ENCODE measurements around the gene ANKRD36B. TPM values are rescaled to one million over a fixed set of nuclear protein-coding genes. Genes with fewer than 3 reads are reported as not detected.
"Not testable (repeated sequence)": the region's sequence is repeated elsewhere in the genome, so short reads cannot be mapped to it uniquely, and the experiment has no call there.

Gene ANKRD36B
- total RNA-seq, 6 experiments from 2014 or later, result 2.0 to 6.9 (median 3.6) TPM

GRCh38 chr2:97617911-97618310 lies 28.2 kb upstream of the ANKRD36B start:
- no peak overlapping the region for H3K27ac ChIP-seq
- no peaks in the 10 kb centered on the region for H3K4me1 ChIP-seq
- ATAC-seq (no peak), DNase-seq (no peak)
- no peak for TF ChIP-seq CTCF (IDR thresholded peaks at IDR 0.05)
- TF ChIP-seq POLR2A (IDR thresholded peaks at IDR 0.05), result no peak
- intact Hi-C loops (cut with DNase I), result no loop called here
- no peaks in the 10 kb centered on the region for H3K27me3 ChIP-seq
- WGBS (ENCODE audit: insufficient coverage, low coverage, low lambda C conversion rate, missing lambda C conversion rate), result 80% methylated on average over 1 of the region's 6 CpGs
- no peak overlapping the region for H3K4me3 ChIP-seq
- no peaks in the 10 kb centered on the region for H3K36me3 ChIP-seq
- H3K9me3 ChIP-seq, result no peaks in the 10 kb centered on the region

DNA sequence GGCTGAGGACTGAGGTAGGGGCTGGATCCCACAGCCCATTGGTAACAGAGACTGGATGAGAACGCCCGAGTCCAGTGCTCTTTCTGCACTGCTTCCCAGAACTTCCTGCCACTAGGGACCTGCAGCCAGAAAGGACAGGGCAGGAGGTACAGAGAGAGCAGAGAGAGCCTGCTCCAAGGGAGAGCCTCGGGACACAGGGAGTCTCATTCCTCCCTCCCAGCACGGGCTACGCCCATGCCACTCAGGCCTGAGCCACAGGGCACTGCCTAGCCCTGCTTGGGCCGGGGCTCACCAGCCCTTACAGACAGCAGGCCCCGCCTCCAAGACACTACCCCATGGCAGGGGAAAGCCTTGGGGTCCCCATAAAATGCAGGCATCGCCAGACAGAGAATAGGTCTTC lies 26.1 kb upstream of the ANKRD36B start:
- ATAC-seq, result peak in 2 of 4 donors; percentile 16 to 37
- WGBS (ENCODE audit: insufficient coverage, low coverage, low lambda C conversion rate, missing lambda C conversion rate), result no CpG with 5 or more reads among the region's 8 CpGs
- H3K4me1 ChIP-seq; H3K4me3 ChIP-seq; H3K27me3 ChIP-seq; intact Hi-C loops (cut with DNase I); DNase-seq; H3K9me3 ChIP-seq; H3K27ac ChIP-seq; H3K36me3 ChIP-seq: not testable (repeated sequence)

GRCh38 chr2:97611895-97612294 lies 22.2 kb upstream of the ANKRD36B start:
- H3K4me1 ChIP-seq; DNase-seq; H3K4me3 ChIP-seq; intact Hi-C loops (cut with DNase I); H3K9me3 ChIP-seq; H3K27me3 ChIP-seq; ATAC-seq; H3K27ac ChIP-seq; H3K36me3 ChIP-seq: not testable (repeated sequence)
- WGBS (ENCODE audit: insufficient coverage, low coverage, low lambda C conversion rate, missing lambda C conversion rate), result no CpG with 5 or more reads among the region's 7 CpGs

DNA sequence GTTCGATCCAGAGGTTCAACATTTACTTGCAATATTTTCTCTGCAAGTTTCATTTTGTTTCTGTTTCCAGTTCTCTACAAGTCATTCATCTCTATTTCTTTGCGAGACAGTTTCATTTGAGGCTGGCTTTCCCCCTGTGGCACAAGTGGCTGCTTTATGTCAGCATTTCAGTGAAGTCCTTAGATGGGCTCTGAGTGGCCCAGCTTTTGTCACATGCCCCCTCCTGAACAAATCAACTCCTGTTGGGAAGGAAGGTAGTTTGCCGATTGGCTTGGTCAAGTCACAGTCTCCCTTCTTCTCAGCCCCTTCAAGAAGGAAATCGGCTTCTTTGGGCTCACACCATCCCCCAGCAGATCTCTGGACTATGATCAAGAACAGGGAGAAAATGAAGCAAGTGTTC lies 19.1 kb upstream of the ANKRD36B start:
- H3K27me3 ChIP-seq; intact Hi-C loops (cut with DNase I); H3K4me3 ChIP-seq; DNase-seq; ATAC-seq; H3K9me3 ChIP-seq; H3K4me1 ChIP-seq; H3K27ac ChIP-seq; H3K36me3 ChIP-seq: not testable (repeated sequence)
- WGBS (ENCODE audit: insufficient coverage, low coverage, low lambda C conversion rate, missing lambda C conversion rate), result 78% methylated on average over 4 of the region's 4 CpGs

DNA sequence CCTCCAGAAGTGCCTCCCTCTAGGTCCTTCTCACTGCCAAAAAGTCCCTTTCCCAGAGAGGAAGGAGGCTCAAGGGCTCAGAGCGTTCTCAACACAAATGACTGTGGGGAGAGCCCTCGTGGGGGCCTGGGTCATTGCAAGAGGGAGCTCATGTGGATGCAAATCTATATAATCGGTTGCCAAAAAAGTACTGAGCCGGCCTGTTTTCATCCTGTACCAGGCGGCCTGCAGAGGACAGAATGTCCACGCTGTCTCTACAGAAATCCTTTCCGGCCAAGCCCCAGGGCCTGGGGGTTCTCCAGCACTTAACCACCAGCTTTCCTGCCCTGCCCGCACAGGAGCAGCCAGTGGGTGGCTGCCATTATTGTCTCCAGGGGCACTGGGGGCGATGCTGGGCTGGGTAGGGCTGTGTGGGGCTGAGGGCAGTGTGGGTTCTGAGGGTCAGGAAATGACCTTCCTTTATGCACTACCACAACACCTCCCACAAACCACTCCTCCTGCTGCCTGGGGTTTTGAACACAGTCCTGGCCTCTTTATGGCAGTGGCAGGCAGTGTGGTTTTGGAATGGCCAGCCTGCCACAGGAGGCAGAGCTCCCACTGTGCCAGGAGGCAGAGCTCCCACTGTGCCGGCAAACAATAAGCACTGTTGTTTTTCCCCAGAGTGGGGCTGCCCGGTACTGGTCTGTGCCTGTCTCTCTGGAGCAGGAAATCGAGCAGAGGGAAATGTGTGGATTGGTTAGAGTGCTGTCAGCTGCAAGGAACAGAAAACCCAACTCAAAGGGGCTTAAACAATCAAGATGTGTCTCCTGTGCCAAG lies 16.1 kb upstream of the ANKRD36B start:
- not testable (repeated sequence) for H3K4me1 ChIP-seq
- peak in 2 of 4 donors; percentile 18 to 54 for ATAC-seq

DNA sequence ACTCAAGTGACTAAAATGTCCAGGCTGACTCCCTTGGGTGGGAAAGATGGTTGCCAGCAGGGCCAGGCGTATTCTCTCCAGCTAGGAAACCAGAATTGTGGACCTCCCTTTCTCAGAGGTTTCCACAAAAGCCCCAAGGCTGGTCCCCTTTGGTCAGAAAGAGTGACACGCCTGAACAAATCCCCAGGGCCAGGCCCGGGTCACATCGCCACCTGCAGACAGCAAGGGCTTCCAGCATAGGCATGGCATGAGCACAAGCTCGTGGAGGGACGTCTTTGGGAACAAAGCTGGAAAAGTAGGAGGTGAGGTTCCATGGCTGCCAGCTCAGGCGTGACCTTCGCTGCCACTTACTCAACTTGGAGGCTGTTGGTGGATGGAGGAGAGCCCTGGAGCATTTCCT lies 15.4 kb upstream of the ANKRD36B start:
- H3K4me1 ChIP-seq; intact Hi-C loops (cut with DNase I); H3K4me3 ChIP-seq; ATAC-seq; DNase-seq; H3K27me3 ChIP-seq; H3K9me3 ChIP-seq; H3K27ac ChIP-seq; H3K36me3 ChIP-seq: not testable (repeated sequence)
- WGBS (ENCODE audit: insufficient coverage, low coverage, low lambda C conversion rate, missing lambda C conversion rate), result 80% methylated on average over 1 of the region's 8 CpGs

More for the DNA sequence above, 16.1 kb upstream of the ANKRD36B start:
- H3K36me3 ChIP-seq; H3K27me3 ChIP-seq; H3K9me3 ChIP-seq; DNase-seq; intact Hi-C loops (cut with DNase I); H3K4me3 ChIP-seq; H3K27ac ChIP-seq: not testable (repeated sequence)
- WGBS (ENCODE audit: insufficient coverage, low coverage, low lambda C conversion rate, missing lambda C conversion rate), result no CpG with 5 or more reads among the region's 12 CpGs

DNA sequence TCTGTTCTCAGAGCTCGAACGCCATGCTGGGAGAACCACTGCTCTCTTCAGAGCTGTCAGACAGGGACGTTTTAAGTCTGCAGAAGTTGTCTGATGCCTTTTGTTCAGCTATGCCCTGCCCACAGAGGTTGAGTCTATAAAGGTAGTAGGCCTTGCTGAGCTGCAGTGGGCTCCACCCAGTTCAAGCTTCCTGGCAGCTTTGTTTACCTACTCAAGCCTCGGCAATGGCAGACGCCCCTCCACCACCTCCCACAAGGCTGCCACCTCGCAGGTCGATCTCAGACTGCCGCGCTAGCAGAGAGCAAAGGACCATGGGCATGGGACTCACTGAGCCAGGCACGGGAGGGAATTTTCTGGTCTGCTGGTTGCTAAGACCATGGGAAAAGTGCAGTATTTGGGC lies 11.9 kb upstream of the ANKRD36B start:
- intact Hi-C loops (cut with DNase I); ATAC-seq: not testable (repeated sequence)
- WGBS (ENCODE audit: insufficient coverage, low coverage, low lambda C conversion rate, missing lambda C conversion rate), result no CpG with 5 or more reads among the region's 10 CpGs

DNA sequence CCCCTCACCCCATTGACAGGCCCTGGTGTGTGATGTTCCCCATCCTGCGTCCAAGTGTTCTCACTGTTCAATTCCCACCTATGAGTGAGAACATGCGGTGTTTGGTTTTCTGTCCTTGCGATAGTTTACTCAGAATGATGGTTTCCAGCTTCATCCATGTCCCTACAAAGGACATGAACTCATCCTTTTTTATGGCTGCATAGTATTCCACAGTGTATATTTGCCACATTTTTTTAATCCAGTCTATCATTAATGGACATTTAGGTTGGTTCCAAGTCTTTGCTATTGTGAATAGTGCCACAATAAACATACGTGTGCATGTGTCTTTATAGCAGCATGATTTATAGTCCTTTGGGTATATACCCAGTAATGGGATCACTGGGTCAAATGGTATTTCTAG lies 6.5 kb upstream of the ANKRD36B start:
- H3K27ac ChIP-seq, DNase-seq, H3K27me3 ChIP-seq, H3K4me3 ChIP-seq, H3K36me3 ChIP-seq, ATAC-seq, H3K4me1 ChIP-seq, H3K9me3 ChIP-seq: not testable (repeated sequence)
- intact Hi-C loops (cut with DNase I), result loop anchor here in 1 of 2 donors (10.0 kb wide), 1 partner anchor 99 kb away; no protein-coding TSS in a partner anchor
- WGBS (ENCODE audit: insufficient coverage, low coverage, low lambda C conversion rate, missing lambda C conversion rate), result 88% methylated on average over 2 of the region's 4 CpGs

More for the DNA sequence above, 11.9 kb upstream of the ANKRD36B start:
- not testable (repeated sequence) for H3K4me1 ChIP-seq, DNase-seq, H3K36me3 ChIP-seq, H3K9me3 ChIP-seq, H3K4me3 ChIP-seq, H3K27ac ChIP-seq, H3K27me3 ChIP-seq

GRCh38 chr2:97593520-97593919 lies 3.8 kb upstream of the ANKRD36B start:
- H3K27ac ChIP-seq, result not testable (repeated sequence)

More at GRCh38 chr2:97593520-97593919, 3.8 kb upstream of the ANKRD36B start:
- not testable (repeated sequence) for ATAC-seq, H3K4me3 ChIP-seq, H3K4me1 ChIP-seq, H3K36me3 ChIP-seq, H3K9me3 ChIP-seq, H3K27me3 ChIP-seq, DNase-seq
- intact Hi-C loops (cut with DNase I), result loop anchor here in 1 of 2 donors (10.0 kb wide), 1 partner anchor 101 kb away; no protein-coding TSS in a partner anchor
- WGBS (ENCODE audit: insufficient coverage, low coverage, low lambda C conversion rate, missing lambda C conversion rate), result 39% methylated on average over 3 of the region's 3 CpGs

All from right lobe of liver (tissue), 6 donors.